Motor neuron (in vitro differentiated cells): Measurements from ENCODE around the gene ADAMTS15. TPM values are rescaled to one million over a fixed set of nuclear protein-coding genes. Genes with fewer than 3 reads are reported as not detected.

Experiments used
- ATAC-seq, 8 experiments: fragments of 200-7000 bp; cut with Tn5 transposase; replicated peaks in 6 of 8; 2 replicates each; pipeline ENCODE4 v1.8.0; 2021; ENCODE audit warnings: mild to moderate bottlenecking in 8 of 8, moderate library complexity in 8 of 8
- H3K27ac ChIP-seq, 2 donors: fragments of 250-450 bp; sonication (Bioruptor Pico); 2 replicates each; pipeline ENCODE4 v1.9.0; 2021; ENCODE audit warnings: antibody characterized with exemption in 2 of 2, mild to moderate bottlenecking in 2 of 2, moderate library complexity in 1 of 2
- H3K4me1 ChIP-seq, 2 donors: fragments of 250-450 bp; sonication (Bioruptor Pico); replicated peaks in 1 of 2; 2 replicates each; pipeline ENCODE4 v1.6.1; 2021; ENCODE audit warnings: antibody characterized with exemption in 2 of 2, mild to moderate bottlenecking in 2 of 2, moderate library complexity in 1 of 2
- H3K4me3 ChIP-seq, 5 donors: fragments of 250-450 bp; sonication (Bioruptor Pico); 2 replicates each; pipeline ENCODE4 v1.9.0; 2021; ENCODE audit warnings: antibody characterized with exemption in 5 of 5, mild to moderate bottlenecking in 5 of 5, moderate library complexity in 4 of 5
- WGBS, 10 experiments: fragments of 450-650 bp; shearing (Covaris generic); methylation state at CpG; one replicate each; pipeline ENCODE4 v1.0.0; 2022; 5-methylcytosine and 5-hydroxymethylcytosine counted together
- in situ Hi-C, 9 experiments: fragments of 400-800 bp; cut with MboI; loops; one replicate each; pipeline ENCODE4 v1.15.0; 2021; ENCODE audit warnings: low sequenced_read_pairs in 9 of 9, low pct_unique_long_range_greater_than_20kb in 2 of 9; ENCODE audit not compliant: unreplicated experiment in 9 of 9
- total RNA-seq, 8 experiments: library from RNA; unstranded; fragments of 300-600 nt; gene quantifications; 2 replicates each; pipeline versions ENCODE4 v1.2.3 to v1.2.4, GENCODE V29; 2022

Gene ADAMTS15
- total RNA-seq, 8 experiments from 2014 or later, result 0.52 to 55.3 (median 1.1) TPM

GRCh38 chr11:130421199-130421585, 27.3 kb upstream of the ADAMTS15 start:
- Histone ChIP-seq H3K27ac (no peak overlapping the region), H3K4me3 (no peak overlapping the region), H3K4me1 (no peaks in the 10 kb centered on the region)
- in situ Hi-C loops, result loop anchor here in 4 of 9 experiments (10.0 to 25.0 kb wide), 2 partner anchors 206 to 209 kb away; no protein-coding TSS in a partner anchor
- 50 to 100% (median 80%) methylated on average over 1 to 6 of the region's 7 CpGs; no CpG with 5 or more reads in 3 of the 10 experiments for WGBS, 10 experiments
- no peak for ATAC-seq

GRCh38 chr11:130421697-130422096, 26.7 kb upstream of the ADAMTS15 start:
- no peaks in the 10 kb centered on the region for H3K4me1 ChIP-seq
- H3K27ac ChIP-seq, result no peak overlapping the region
- in situ Hi-C loops, result loop anchor here in 4 of 9 experiments (10.0 to 25.0 kb wide), 2 partner anchors 207 to 209 kb away; no protein-coding TSS in a partner anchor
- no peak for ATAC-seq
- 40 to 100% (median 83%) methylated on average over 1 to 8 of the region's 8 CpGs; no CpG with 5 or more reads in 3 of the 10 experiments for WGBS, 10 experiments
- H3K4me3 ChIP-seq, result no peak overlapping the region

- in situ Hi-C loops, result loop anchor here in 4 of 9 experiments (10.0 to 25.0 kb wide), 2 partner anchors 208 to 210 kb away; no protein-coding TSS in a partner anchor
- no peaks in the 10 kb centered on the region for H3K4me1 ChIP-seq
- 33 to 100% (median 85%) methylated on average over 1 to 16 of the region's 22 CpGs; no CpG with 5 or more reads in 1 of the 10 experiments for WGBS, 10 experiments
- no peak overlapping the region for H3K27ac ChIP-seq
- no peak overlapping the region for H3K4me3 ChIP-seq
- ATAC-seq, result no peak
Measured at GRCh38 chr11:130422251-130422995, 26.0 kb upstream of the ADAMTS15 start.

- Histone ChIP-seq H3K4me3 (no peak overlapping the region), H3K4me1 (peaks cover 3 to 6% of the 10 kb centered on the region in 2 donors), H3K27ac (no peak overlapping the region)
- WGBS, 10 experiments, result 40 to 88% (median 80%) methylated on average over 1 to 7 of the region's 16 CpGs; no CpG with 5 or more reads in 3 of the 10 experiments
- ATAC-seq, result no peak
- in situ Hi-C loops, result loop anchor here in 4 of 9 experiments (10.0 to 25.0 kb wide), 2 partner anchors 209 to 211 kb away; no protein-coding TSS in a partner anchor
Measured at GRCh38 chr11:130423541-130424142, 24.8 kb upstream of the ADAMTS15 start.

- Histone ChIP-seq H3K4me3 (no peak overlapping the region), H3K27ac (no peak overlapping the region), H3K4me1 (peaks cover 3 to 7% of the 10 kb centered on the region in 2 donors)
- no peak for ATAC-seq
- in situ Hi-C loops, result loop anchor here in 7 of 9 experiments (10.0 to 25.0 kb wide), 4 partner anchors 210 to 438 kb away; no protein-coding TSS in a partner anchor
- 50 to 100% (median 92%) methylated on average over 2 to 4 of the region's 14 CpGs; no CpG with 5 or more reads in 4 of the 10 experiments for WGBS, 10 experiments
Measured at GRCh38 chr11:130424613-130425140, 23.8 kb upstream of the ADAMTS15 start.

- Histone ChIP-seq H3K4me3 (no peak overlapping the region), H3K27ac (no peak overlapping the region), H3K4me1 (peaks cover 3 to 7% of the 10 kb centered on the region in 2 donors)
- no peak for ATAC-seq
- in situ Hi-C loops, result loop anchor here in 5 of 9 experiments (10.0 to 25.0 kb wide), 3 partner anchors 210 to 437 kb away; no protein-coding TSS in a partner anchor
- 59 to 100% (median 83%) methylated on average over 1 to 5 of the region's 8 CpGs; no CpG with 5 or more reads in 3 of the 10 experiments for WGBS, 10 experiments
Measured at GRCh38 chr11:130425156-130425555, 23.3 kb upstream of the ADAMTS15 start.

GRCh38 chr11:130426223-130426836, 22.1 kb upstream of the ADAMTS15 start:
- 0 to 90% (median 77%) methylated on average over 1 to 4 of the region's 5 CpGs; no CpG with 5 or more reads in 3 of the 10 experiments for WGBS, 10 experiments
- Histone ChIP-seq H3K27ac (no peak overlapping the region), H3K4me3 (no peak overlapping the region), H3K4me1 (peaks cover 3 to 7% of the 10 kb centered on the region in 2 donors)
- ATAC-seq, result no peak
- in situ Hi-C loops, result loop anchor here in 5 of 9 experiments (10.0 to 25.0 kb wide), 3 partner anchors 212 to 436 kb away; no protein-coding TSS in a partner anchor

GRCh38 chr11:130426837-130427341, 21.6 kb upstream of the ADAMTS15 start:
- no peak overlapping the region for H3K4me3 ChIP-seq
- H3K27ac ChIP-seq, result no peak overlapping the region
- in situ Hi-C loops, result loop anchor here in 5 of 9 experiments (10.0 to 25.0 kb wide), 3 partner anchors 212 to 435 kb away; no protein-coding TSS in a partner anchor
- H3K4me1 ChIP-seq, result peaks cover 3 to 7% of the 10 kb centered on the region in 2 donors
- 0 to 72% (median 52%) methylated on average over 2 to 15 of the region's 18 CpGs; no CpG with 5 or more reads in 4 of the 10 experiments for WGBS, 10 experiments
- no peak for ATAC-seq

GRCh38 chr11:130427581-130428315, 20.7 kb upstream of the ADAMTS15 start:
- ATAC-seq, result peak; percentile 13 to 66 (median 49)
- Histone ChIP-seq H3K27ac (no peak overlapping the region), H3K4me3 (peak overlapping the region; percentile 27 to 45 (median 38)), H3K4me1 (peaks cover 3 to 7% of the 10 kb centered on the region in 2 donors)
- 4 to 20% methylated on average over 1 to 5 of the region's 84 CpGs; no CpG with 5 or more reads in 8 of the 10 experiments for WGBS, 10 experiments
- in situ Hi-C loops, result loop anchor here in 5 of 9 experiments (10.0 to 25.0 kb wide), 3 partner anchors 213 to 435 kb away; no protein-coding TSS in a partner anchor

GRCh38 chr11:130428316-130429119, 19.9 kb upstream of the ADAMTS15 start, which contains the start of gene ADAMTS8:
TSS of gene ADAMTS8 (minus strand) at chr11:130428609. CDS start at chr11:130428286, 323 bp downstream.
- peaks cover 3 to 7% of the 10 kb centered on the region in 2 donors for H3K4me1 ChIP-seq
- ATAC-seq, result peak; percentile 27 to 75 (median 67)
- H3K27ac ChIP-seq, result no peak within 1 kb of the TSS
- peak within 1 kb of the TSS; percentile 27 to 45 (median 38) for H3K4me3 ChIP-seq
- WGBS, 10 experiments, result 0 to 48% (median 11%) methylated on average over 2 to 12 of the region's 64 CpGs; no CpG with 5 or more reads in 1 of the 10 experiments
- in situ Hi-C loops, result loop anchor here in 5 of 9 experiments (10.0 to 25.0 kb wide), 3 partner anchors 214 to 434 kb away; no protein-coding TSS in a partner anchor
